Measurements from ENCODE around the gene ASS1.

DNA sequence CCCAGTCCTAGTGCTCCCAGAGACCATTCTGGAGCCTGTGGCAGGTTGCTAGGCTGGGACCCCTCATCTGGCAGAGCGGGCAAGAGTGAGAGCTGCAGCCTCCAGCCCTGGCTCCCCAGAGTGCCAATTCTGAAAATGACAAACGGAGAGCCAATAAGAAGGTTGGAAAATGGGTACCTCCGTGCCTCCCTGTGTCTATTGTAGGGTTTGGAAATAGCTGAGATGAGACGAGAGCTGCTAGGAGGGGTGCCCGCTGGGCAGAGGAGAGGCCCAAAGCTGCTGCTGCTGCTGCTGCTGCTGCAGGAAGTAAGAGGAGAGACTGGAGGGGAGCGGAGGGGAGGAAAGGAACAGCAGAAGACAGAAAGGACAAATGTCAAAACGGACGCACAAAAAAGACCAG lies 98.6 kb downstream of the ASS1 start:
- TF ChIP-seq, protein P1, sequence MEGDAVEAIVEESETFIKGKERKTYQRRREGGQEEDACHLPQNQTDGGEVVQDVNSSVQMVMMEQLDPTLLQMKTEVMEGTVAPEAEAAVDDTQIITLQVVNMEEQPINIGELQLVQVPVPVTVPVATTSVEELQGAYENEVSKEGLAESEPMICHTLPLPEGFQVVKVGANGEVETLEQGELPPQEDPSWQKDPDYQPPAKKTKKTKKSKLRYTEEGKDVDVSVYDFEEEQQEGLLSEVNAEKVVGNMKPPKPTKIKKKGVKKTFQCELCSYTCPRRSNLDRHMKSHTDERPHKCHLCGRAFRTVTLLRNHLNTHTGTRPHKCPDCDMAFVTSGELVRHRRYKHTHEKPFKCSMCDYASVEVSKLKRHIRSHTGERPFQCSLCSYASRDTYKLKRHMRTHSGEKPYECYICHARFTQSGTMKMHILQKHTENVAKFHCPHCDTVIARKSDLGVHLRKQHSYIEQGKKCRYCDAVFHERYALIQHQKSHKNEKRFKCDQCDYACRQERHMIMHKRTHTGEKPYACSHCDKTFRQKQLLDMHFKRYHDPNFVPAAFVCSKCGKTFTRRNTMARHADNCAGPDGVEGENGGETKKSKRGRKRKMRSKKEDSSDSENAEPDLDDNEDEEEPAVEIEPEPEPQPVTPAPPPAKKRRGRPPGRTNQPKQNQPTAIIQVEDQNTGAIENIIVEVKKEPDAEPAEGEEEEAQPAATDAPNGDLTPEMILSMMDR (IDR thresholded peaks at IDR 0.05; ENCODE audit: borderline replicate concordance, extremely low read depth, low read length, poor library complexity, severe bottlenecking), result no peak
- no peak for TF ChIP-seq EZH2 (IDR thresholded peaks at IDR 0.05; ENCODE audit: borderline replicate concordance, low read depth, low read length, severe bottlenecking)
